Kidney capillary endothelial cell (primary cell): ENCODE measurements around the gene APOF.
"Not testable (repeated sequence)": the region's sequence is repeated elsewhere in the genome, so short reads cannot be mapped to it uniquely, and the experiment has no call there.

Experiments used
- DNase-seq: peaks from one replicate; pipeline ENCODE4 v3.0.0-alpha.2; 2018; ENCODE audit warnings: low spot score

The APOF gene

GRCh38 chr12:56332512-56333196 is 30.0 kb downstream of the APOF start:
- no peak for DNase-seq

- no peak for DNase-seq
These were observed 31.6 kb downstream of the APOF start for GRCh38 chr12:56330936-56331490.

- no peak for DNase-seq
These were observed 36.1 kb downstream of the APOF start for GRCh38 chr12:56326533-56326932.

- DNase-seq, result no peak
These were observed 36.5 kb downstream of the APOF start for GRCh38 chr12:56326126-56326525.

GRCh38 chr12:56324206-56324605 is 38.5 kb downstream of the APOF start:
- no peak for DNase-seq

GRCh38 chr12:56321610-56322009 is 41.0 kb downstream of the APOF start:
- not testable (repeated sequence) for DNase-seq

GRCh38 chr12:56321027-56321426 is 41.6 kb downstream of the APOF start:
- no peak for DNase-seq

GRCh38 chr12:56317675-56318074 is 45.0 kb downstream of the APOF start:
- no peak for DNase-seq

GRCh38 chr12:56315622-56316473 is 46.8 kb downstream of the APOF start, which contains the start of gene CNPY2:
Gene CNPY2 (minus strand): TSS chr12:56315988. CDS start chr12:56315217, 771 bp downstream.
- DNase-seq, result peak; percentile 94

- DNase-seq, result peak; percentile 16
These were observed 47.4 kb downstream of the APOF start for GRCh38 chr12:56315249-56315621.

GRCh38 chr12:56311003-56311402 is 51.7 kb downstream of the APOF start:
- DNase-seq, result no peak
